NT2/D1 (cell line): ENCODE measurements around the gene ITGB5.

Experiments used
- SUZ12 ChIP-seq: IDR thresholded peaks from 2 replicates; pipeline ENCODE4 v1.6.1; 2011; ENCODE audit not compliant: insufficient read length, insufficient read depth; ENCODE audit errors: extremely low read depth
- YY1 ChIP-seq: IDR thresholded peaks from 2 replicates; pipeline ENCODE4 v1.6.1; 2011; ENCODE audit not compliant: insufficient read length, insufficient read depth
- ZNF274 ChIP-seq: IDR thresholded peaks from 2 replicates; pipeline ENCODE4 v1.6.1; 2011; ENCODE audit warnings: mild to moderate bottlenecking, low read depth, low read length

DNA sequence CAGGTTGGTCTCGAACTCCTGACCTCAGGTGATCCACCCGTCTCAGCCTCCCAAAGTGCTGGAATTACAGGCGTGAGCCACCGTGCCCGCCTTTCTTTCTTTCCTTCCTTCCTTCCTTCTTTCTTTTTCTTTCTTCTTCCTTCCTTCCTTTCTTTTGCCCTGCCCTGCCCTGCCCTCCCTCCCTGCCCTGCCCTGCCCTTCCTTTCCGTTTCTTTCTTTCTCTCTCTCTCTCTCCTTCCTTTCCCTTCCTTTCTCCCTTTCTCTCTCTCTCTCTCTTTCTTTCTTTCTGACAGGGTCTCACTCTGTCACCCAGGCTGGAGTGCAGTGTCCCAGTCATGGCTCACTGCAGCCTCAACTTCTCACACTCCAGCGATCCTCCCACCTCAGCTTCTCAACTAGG is 82.3 kb downstream of the ITGB5 start:
- no peak for TF ChIP-seq YY1
- no peak for TF ChIP-seq ZNF274
- TF ChIP-seq SUZ12, result no peak
